ENCODE data around the gene ADD2. TPM values are rescaled to one million over a fixed set of nuclear protein-coding genes. Genes with fewer than 3 reads are reported as not detected.
"Not testable (repeated sequence)": the region's sequence is repeated elsewhere in the genome, so short reads cannot be mapped to it uniquely, and the experiment has no call there.

The ADD2 gene
- total RNA-seq, 3 donors from 2014 or later (not counting 1 experiment from before 2014, with no cell fraction given), result 0.16 to 1.4 (median 0.40) TPM

- no peak for TF ChIP-seq CTCF (IDR thresholded peaks at IDR 0.05)
- H3K27me3 ChIP-seq (ENCODE audit: control insufficient read depth, insufficient read depth, low read length), result no peaks in the 10 kb centered on the region
- no peaks in the 10 kb centered on the region for H3K9me3 ChIP-seq (ENCODE audit: control insufficient read depth, insufficient read depth, low read length)
- ATAC-seq, result no peak
- Mint-ChIP-seq H3K27me3 (ENCODE audit: low read depth in 2 of 2) (peaks cover 36 to 39% of the 10 kb centered on the region in 2 donors), H3K4me3 (no peak overlapping the region), H3K27ac (no peak overlapping the region), H3K9me3 (no peaks in the 10 kb centered on the region), H3K4me1 (no peaks in the 10 kb centered on the region), H3K36me3 (no peaks in the 10 kb centered on the region)
- H3K27ac ChIP-seq (ENCODE audit: low read length), result no peak overlapping the region
- WGBS (ENCODE audit: insufficient coverage), result 87% methylated on average over 13 of the region's 13 CpGs
- DNase-seq, result no peak
- intact Hi-C loops (cut with micrococcal nuclease), result no loop called here
- H3K4me1 ChIP-seq (ENCODE audit: control insufficient read depth, insufficient read depth, low read length), result no peaks in the 10 kb centered on the region
- H3K36me3 ChIP-seq (ENCODE audit: control insufficient read depth, insufficient read depth, low read length), result no peaks in the 10 kb centered on the region
- H3K4me3 ChIP-seq (ENCODE audit: low read length), result no peak overlapping the region
These were observed 141.6 kb downstream of the ADD2 start for GRCh38 chr2:70626254-70626990.

GRCh38 chr2:70621536-70621935, 146.5 kb downstream of the ADD2 start:
- H3K4me3 ChIP-seq (ENCODE audit: low read length); H3K9me3 Mint-ChIP-seq; intact Hi-C loops (cut with micrococcal nuclease); H3K36me3 ChIP-seq (ENCODE audit: control insufficient read depth, insufficient read depth, low read length); DNase-seq; ATAC-seq; H3K4me1 Mint-ChIP-seq; H3K27ac Mint-ChIP-seq; H3K36me3 Mint-ChIP-seq; H3K4me3 Mint-ChIP-seq; H3K4me1 ChIP-seq (ENCODE audit: control insufficient read depth, insufficient read depth, low read length); H3K27ac ChIP-seq (ENCODE audit: low read length); H3K9me3 ChIP-seq (ENCODE audit: control insufficient read depth, insufficient read depth, low read length); H3K27me3 ChIP-seq (ENCODE audit: control insufficient read depth, insufficient read depth, low read length): not testable (repeated sequence)
- H3K27me3 Mint-ChIP-seq (ENCODE audit: low read depth in 2 of 2), result peaks cover 32 to 33% of the 10 kb centered on the region in 2 donors
- 84% methylated on average over 6 of the region's 6 CpGs for WGBS (ENCODE audit: insufficient coverage)

GRCh38 chr2:70620020-70620419, 148.0 kb downstream of the ADD2 start:
- no peaks in the 10 kb centered on the region for H3K4me1 ChIP-seq (ENCODE audit: control insufficient read depth, insufficient read depth, low read length)
- DNase-seq (no peak), ATAC-seq (no peak)
- intact Hi-C loops (cut with micrococcal nuclease), result no loop called here
- H3K9me3 ChIP-seq (ENCODE audit: control insufficient read depth, insufficient read depth, low read length), result no peaks in the 10 kb centered on the region
- no peak overlapping the region for H3K4me3 Mint-ChIP-seq
- H3K27ac ChIP-seq (ENCODE audit: low read length), result no peak overlapping the region
- no peaks in the 10 kb centered on the region for H3K4me1 Mint-ChIP-seq
- no peak overlapping the region for H3K27ac Mint-ChIP-seq
- no peaks in the 10 kb centered on the region for H3K36me3 ChIP-seq (ENCODE audit: control insufficient read depth, insufficient read depth, low read length)
- TF ChIP-seq CTCF (IDR thresholded peaks at IDR 0.05), result no peak
- no peaks in the 10 kb centered on the region for H3K27me3 ChIP-seq (ENCODE audit: control insufficient read depth, insufficient read depth, low read length)
- WGBS (ENCODE audit: insufficient coverage), result 85% methylated on average over 6 of the region's 6 CpGs
- H3K9me3 Mint-ChIP-seq, result no peaks in the 10 kb centered on the region
- H3K4me3 ChIP-seq (ENCODE audit: low read length), result no peak overlapping the region
- H3K27me3 Mint-ChIP-seq (ENCODE audit: low read depth in 2 of 2), result peaks cover 26 to 29% of the 10 kb centered on the region in 2 donors
- no peaks in the 10 kb centered on the region for H3K36me3 Mint-ChIP-seq

GRCh38 chr2:70619167-70619566, 148.8 kb downstream of the ADD2 start:
- 56% methylated on average over 3 of the region's 3 CpGs for WGBS (ENCODE audit: insufficient coverage)
- Histone ChIP-seq H3K4me3 (ENCODE audit: low read length) (no peak overlapping the region), H3K36me3 (ENCODE audit: control insufficient read depth, insufficient read depth, low read length) (no peaks in the 10 kb centered on the region), H3K9me3 (ENCODE audit: control insufficient read depth, insufficient read depth, low read length) (no peaks in the 10 kb centered on the region), H3K4me1 (ENCODE audit: control insufficient read depth, insufficient read depth, low read length) (no peaks in the 10 kb centered on the region), H3K27me3 (ENCODE audit: control insufficient read depth, insufficient read depth, low read length) (no peaks in the 10 kb centered on the region), H3K27ac (ENCODE audit: low read length) (no peak overlapping the region)
- H3K36me3 Mint-ChIP-seq, result no peaks in the 10 kb centered on the region
- H3K4me3 Mint-ChIP-seq, result no peak overlapping the region
- no peak for ATAC-seq
- intact Hi-C loops (cut with micrococcal nuclease), result loop anchor here (5.0 kb wide), 1 partner anchor 707 kb away; no protein-coding TSS in a partner anchor
- no peaks in the 10 kb centered on the region for H3K4me1 Mint-ChIP-seq
- DNase-seq, result no peak
- no peak for TF ChIP-seq CTCF (IDR thresholded peaks at IDR 0.05)
- no peaks in the 10 kb centered on the region for H3K9me3 Mint-ChIP-seq
- no peak overlapping the region for H3K27ac Mint-ChIP-seq
- peaks cover 26 to 29% of the 10 kb centered on the region in 2 donors for H3K27me3 Mint-ChIP-seq (ENCODE audit: low read depth in 2 of 2)
